ENCODE results near the gene ROBO1. TPM values are rescaled to one million over a fixed set of nuclear protein-coding genes. Genes with fewer than 3 reads are reported as not detected.

Gene ROBO1
- total and polyA plus RNA-seq, 2 donors (not counting 1 experiment from before 2014, with no cell fraction given): 0.27 to 3.2 TPM

GRCh38 chr3:78565712-78566111 is 1202.1 kb downstream of the ROBO1 start:
- DNase-seq: no peak
- Histone ChIP-seq H4K20me1 (ENCODE audit: control insufficient read depth, insufficient read depth, low read length, poor library complexity, severe bottlenecking) (no peaks in the 10 kb centered on the region), H3K9me3 (ENCODE audit: control extremely low read depth in 1 of 3, control insufficient read depth in 2 of 3, insufficient read depth in 1 of 3, low read length in 2 of 3) (no peaks in the 10 kb centered on the region), H3K79me2 (ENCODE audit: control insufficient read depth, insufficient read depth, low read length) (no peaks in the 10 kb centered on the region), H3K36me3 (replicated peaks in 1 of 2; ENCODE audit: control extremely low read depth in 1 of 2, control insufficient read depth in 1 of 2, extremely low read depth in 1 of 2, insufficient read depth in 2 of 2, low read length in 1 of 2) (no peaks in the 10 kb centered on the region), H3K27ac (ENCODE audit: low read length in 2 of 2) (no peak overlapping the region), H3K4me2 (replicated peaks; ENCODE audit: low read depth, low read length, poor library complexity, severe bottlenecking) (no peak overlapping the region), H2AFZ (ENCODE audit: insufficient read depth, low read depth, low read length, poor library complexity, severe bottlenecking) (no peak overlapping the region), H3K9ac (ENCODE audit: low read length) (no peak overlapping the region), H3K27me3 (replicated peaks in 1 of 4; ENCODE audit: control extremely low read depth in 1 of 4, control insufficient read depth in 3 of 4, insufficient read depth in 4 of 4, low read length in 3 of 4) (no peaks in the 10 kb centered on the region), H3K4me3 (ENCODE audit: control extremely low read depth in 1 of 5, extremely low read depth in 1 of 5, insufficient read depth in 1 of 5, low read depth in 2 of 5, low read length in 4 of 5) (no peak overlapping the region), H3K4me1 (ENCODE audit: control insufficient read depth in 2 of 2, insufficient read depth in 2 of 2, low read length in 2 of 2) (no peaks in the 10 kb centered on the region)
- POLR2A ChIA-PET: no interaction called here
- no CpG with 5 or more reads among the region's 1 CpG for WGBS (ENCODE audit: insufficient coverage)
- ATAC-seq (ENCODE audit: low read depth): no peak
- intact Hi-C loops (cut with micrococcal nuclease): no loop called here
- CTCF ChIA-PET: no interaction called here
- H3K27me3 Mint-ChIP-seq: no peaks in the 10 kb centered on the region
- TF ChIP-seq, protein P1, sequence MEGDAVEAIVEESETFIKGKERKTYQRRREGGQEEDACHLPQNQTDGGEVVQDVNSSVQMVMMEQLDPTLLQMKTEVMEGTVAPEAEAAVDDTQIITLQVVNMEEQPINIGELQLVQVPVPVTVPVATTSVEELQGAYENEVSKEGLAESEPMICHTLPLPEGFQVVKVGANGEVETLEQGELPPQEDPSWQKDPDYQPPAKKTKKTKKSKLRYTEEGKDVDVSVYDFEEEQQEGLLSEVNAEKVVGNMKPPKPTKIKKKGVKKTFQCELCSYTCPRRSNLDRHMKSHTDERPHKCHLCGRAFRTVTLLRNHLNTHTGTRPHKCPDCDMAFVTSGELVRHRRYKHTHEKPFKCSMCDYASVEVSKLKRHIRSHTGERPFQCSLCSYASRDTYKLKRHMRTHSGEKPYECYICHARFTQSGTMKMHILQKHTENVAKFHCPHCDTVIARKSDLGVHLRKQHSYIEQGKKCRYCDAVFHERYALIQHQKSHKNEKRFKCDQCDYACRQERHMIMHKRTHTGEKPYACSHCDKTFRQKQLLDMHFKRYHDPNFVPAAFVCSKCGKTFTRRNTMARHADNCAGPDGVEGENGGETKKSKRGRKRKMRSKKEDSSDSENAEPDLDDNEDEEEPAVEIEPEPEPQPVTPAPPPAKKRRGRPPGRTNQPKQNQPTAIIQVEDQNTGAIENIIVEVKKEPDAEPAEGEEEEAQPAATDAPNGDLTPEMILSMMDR (IDR thresholded peaks at IDR 0.05): no peak
- no peak for TF ChIP-seq EZH2 (IDR thresholded peaks at IDR 0.05; ENCODE audit: borderline replicate concordance, insufficient read depth, low read depth, low read length, poor library complexity, severe bottlenecking)
- no peak overlapping the region for H3K4me3 Mint-ChIP-seq
- no peak overlapping the region for H3K27ac Mint-ChIP-seq
- peaks cover 11% of the 10 kb centered on the region for H3K9me3 Mint-ChIP-seq (ENCODE audit: insufficient read depth)
- H3K4me1 Mint-ChIP-seq: peaks cover 4% of the 10 kb centered on the region

DNA sequence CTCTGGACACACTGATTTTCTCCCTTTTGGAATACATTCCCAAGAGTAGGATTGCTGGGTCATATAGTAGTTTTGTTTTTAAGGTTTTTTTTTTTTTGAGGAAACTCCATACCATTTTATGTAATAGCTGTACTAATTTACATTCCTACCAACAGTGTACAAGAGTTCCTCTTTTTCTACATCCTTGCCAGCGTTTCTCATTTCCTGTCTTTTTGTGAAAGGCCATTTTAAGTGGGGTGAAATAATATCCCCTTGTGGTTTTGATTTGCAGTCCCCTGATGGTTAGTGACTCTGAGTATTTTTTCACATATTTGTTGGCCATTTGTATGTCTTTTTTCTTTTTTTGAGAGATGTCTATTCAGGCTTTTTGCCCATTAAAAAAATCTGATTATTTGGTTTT is 1205.5 kb downstream of the ROBO1 start:
- WGBS (ENCODE audit: insufficient coverage): no CpG with 5 or more reads among the region's 1 CpG
- TF ChIP-seq EZH2 (IDR thresholded peaks at IDR 0.05; ENCODE audit: borderline replicate concordance, insufficient read depth, low read depth, low read length, poor library complexity, severe bottlenecking): no peak
- TF ChIP-seq, protein P1 (IDR thresholded peaks at IDR 0.05): no peak
- peaks cover 4% of the 10 kb centered on the region for H3K4me1 Mint-ChIP-seq
- Histone ChIP-seq H3K9me3 (ENCODE audit: control extremely low read depth in 1 of 3, control insufficient read depth in 2 of 3, insufficient read depth in 1 of 3, low read length in 2 of 3) (no peaks in the 10 kb centered on the region), H4K20me1 (ENCODE audit: control insufficient read depth, insufficient read depth, low read length, poor library complexity, severe bottlenecking) (no peaks in the 10 kb centered on the region), H3K4me3 (ENCODE audit: control extremely low read depth in 1 of 5, extremely low read depth in 1 of 5, insufficient read depth in 1 of 5, low read depth in 2 of 5, low read length in 4 of 5) (no peak overlapping the region), H3K36me3 (replicated peaks in 1 of 2; ENCODE audit: control extremely low read depth in 1 of 2, control insufficient read depth in 1 of 2, extremely low read depth in 1 of 2, insufficient read depth in 2 of 2, low read length in 1 of 2) (no peaks in the 10 kb centered on the region), H3K79me2 (ENCODE audit: control insufficient read depth, insufficient read depth, low read length) (no peaks in the 10 kb centered on the region), H3K9ac (ENCODE audit: low read length) (no peak overlapping the region), H3K4me2 (replicated peaks; ENCODE audit: low read depth, low read length, poor library complexity, severe bottlenecking) (no peak overlapping the region), H3K27me3 (replicated peaks in 1 of 4; ENCODE audit: control extremely low read depth in 1 of 4, control insufficient read depth in 3 of 4, insufficient read depth in 4 of 4, low read length in 3 of 4) (no peaks in the 10 kb centered on the region), H2AFZ (ENCODE audit: insufficient read depth, low read depth, low read length, poor library complexity, severe bottlenecking) (no peak overlapping the region), H3K27ac (ENCODE audit: low read length in 2 of 2) (no peak overlapping the region), H3K4me1 (ENCODE audit: control insufficient read depth in 2 of 2, insufficient read depth in 2 of 2, low read length in 2 of 2) (no peaks in the 10 kb centered on the region)
- ChIA-PET CTCF (no interaction called here), POLR2A (no interaction called here)
- no peak for DNase-seq
- no peak overlapping the region for H3K4me3 Mint-ChIP-seq
- H3K9me3 Mint-ChIP-seq (ENCODE audit: insufficient read depth): peaks cover 8% of the 10 kb centered on the region
- H3K27me3 Mint-ChIP-seq: no peaks in the 10 kb centered on the region
- intact Hi-C loops (cut with micrococcal nuclease): no loop called here
- no peak for ATAC-seq (ENCODE audit: low read depth)
- no peak overlapping the region for H3K27ac Mint-ChIP-seq

Small RNA genes lying within 50 kb of the gene (small RNA-seq; reads per million reads assigned to genes)
- gene MIR3923 (ENCODE audit: insufficient read length, low read depth, low replicate concordance) (not detected), gene RN7SL751P (ENCODE audit: insufficient read length, low read depth, low replicate concordance) (not detected)

Data from B cell (primary cell).